GM12878 (cell line): ENCODE results near the gene UBLCP1. TPM values are rescaled to one million over a fixed set of nuclear protein-coding genes. Genes with fewer than 3 reads are reported as not detected.

Experiments used
- ASH2L ChIP-seq: fragments of 300-600, 200-600 bp; sonication (generic); IDR thresholded peaks from 2 replicates; pipeline ENCODE4 v1.6.1; 2017; ENCODE audit warnings: low read depth, mild to moderate bottlenecking, borderline replicate concordance
- EED ChIP-seq: sonication (generic); IDR thresholded peaks from 2 replicates; pipeline ENCODE4 v1.6.1; 2016; ENCODE audit warnings: antibody characterized with exemption, low read depth
- FOXK2 ChIP-seq: fragments of 450-650 bp; IDR thresholded peaks from 2 replicates; pipeline ENCODE4 v1.6.1; 2017; ENCODE audit warnings: mild to moderate bottlenecking, moderate library complexity
- HDAC6 ChIP-seq: fragments of 200-600 bp; sonication (generic); IDR thresholded peaks from one replicate; pipeline ENCODE4 v1.8.0; 2017; ENCODE audit warnings: antibody characterized with exemption; ENCODE audit not compliant: unreplicated experiment
- MXI1 ChIP-seq: fragments of 150-350 bp; IDR thresholded peaks from 2 replicates; pipeline ENCODE4 v1.6.1; 2011; ENCODE audit warnings: low read depth, mild to moderate bottlenecking, inconsistent platforms, low read length, improper control_type of control experiment
- RAD21 ChIP-seq: IDR thresholded peaks from 2 replicates; pipeline ENCODE4 v1.6.1; 2011; ENCODE audit warnings: mild to moderate bottlenecking, low read depth, low read length, moderate library complexity; ENCODE audit not compliant: insufficient read depth
- RB1 ChIP-seq: fragments of 450-650 bp; formaldehyde crosslinking; IDR thresholded peaks from 2 replicates; pipeline ENCODE4 v1.6.1; 2017; ENCODE audit warnings: mild to moderate bottlenecking, borderline replicate concordance
- SMC3 ChIP-seq: IDR thresholded peaks from 2 replicates; pipeline ENCODE4 v1.6.1; 2011; ENCODE audit warnings: low read length, improper control_type of control experiment, borderline replicate concordance
- SREBF2 ChIP-seq: IDR thresholded peaks from 2 replicates; pipeline ENCODE4 v1.6.1; 2012; ENCODE audit warnings: mild to moderate bottlenecking, low read length
- TBL1XR1 ChIP-seq: IDR thresholded peaks from 2 replicates; pipeline ENCODE4 v1.6.1; 2012; ENCODE audit warnings: low read depth, low read length, improper control_type of control experiment
- YY1 ChIP-seq: IDR thresholded peaks from 2 replicates; pipeline ENCODE4 v1.6.1; 2011; ENCODE audit warnings: low read depth, mild to moderate bottlenecking, low read length
- ZNF207 ChIP-seq: fragments of 450-650 bp; IDR thresholded peaks from 2 replicates; pipeline ENCODE4 v1.6.1; 2014; ENCODE audit warnings: antibody characterized with exemption, mild to moderate bottlenecking, borderline replicate concordance
- ZNF384 ChIP-seq: IDR thresholded peaks from 2 replicates; pipeline ENCODE4 v1.6.1; 2012; ENCODE audit warnings: low read depth, mild to moderate bottlenecking, low read length, improper control_type of control experiment, borderline replicate concordance
- polyA plus RNA-seq, 11 experiments: library from polyadenylated mRNA; depleted of rRNA in 4 of 11; unstranded in 6 of 11; stranded (reverse) in 5 of 11; fragments of >200 nt; fragmentation: Nextera tagmentation in 4 of 11; fragmentation: Illumina TruSeq in 1 of 11; extraction: Ambion mirVana in 4 of 11; extraction: Trizol in 1 of 11; gene quantifications; 1 replicate in 1 of 11; 2 replicates in 10 of 11; pipeline versions ENCODE4 v1.2.1 to v1.2.3, GENCODE V29; 2011 to 2016; ENCODE audit warnings: inconsistent platforms in 2 of 11, missing spikeins in 2 of 11, low read depth in 1 of 11
- total RNA-seq, 4 experiments: library from RNA; depleted of rRNA in 3 of 4; stranded (reverse); fragments of >200 nt in 3 of 4; fragmentation: Illumina TruSeq in 1 of 4; extraction: Trizol in 1 of 4; gene quantifications; 2 replicates each; pipeline versions ENCODE4 v1.2.1 to v1.2.3, GENCODE V29; 2013 to 2021
- TF ChIP-seq, protein P1 (sequence below): fragments of 450-650 bp; IDR thresholded peaks from 2 replicates; pipeline ENCODE4 v1.6.1; 2016; ENCODE audit warnings: mild to moderate bottlenecking, moderate library complexity, borderline replicate concordance
- TF ChIP-seq, protein P2 (sequence below): fragments of 450-650 bp; IDR thresholded peaks from 2 replicates; pipeline ENCODE4 v1.6.1; 2018; ENCODE audit warnings: borderline replicate concordance, mild to moderate bottlenecking; ENCODE audit not compliant: partially characterized antibody
- TF ChIP-seq, protein P3 (sequence below): IDR thresholded peaks from 2 replicates; pipeline ENCODE4 v1.6.1; 2012; ENCODE audit warnings: low read depth, low read length, improper control_type of control experiment
- TF ChIP-seq, protein P4 (sequence below): fragments of 450-650 bp; IDR thresholded peaks from 2 replicates; pipeline ENCODE4 v1.6.1; 2014; ENCODE audit warnings: mild to moderate bottlenecking

Gene UBLCP1
- total and polyA plus RNA-seq, 10 of the 15 experiments (the other 5 are each of a cell fraction or from before 2014, with no cell fraction given): 18.8 to 44.2 (median 32.1) TPM

DNA sequence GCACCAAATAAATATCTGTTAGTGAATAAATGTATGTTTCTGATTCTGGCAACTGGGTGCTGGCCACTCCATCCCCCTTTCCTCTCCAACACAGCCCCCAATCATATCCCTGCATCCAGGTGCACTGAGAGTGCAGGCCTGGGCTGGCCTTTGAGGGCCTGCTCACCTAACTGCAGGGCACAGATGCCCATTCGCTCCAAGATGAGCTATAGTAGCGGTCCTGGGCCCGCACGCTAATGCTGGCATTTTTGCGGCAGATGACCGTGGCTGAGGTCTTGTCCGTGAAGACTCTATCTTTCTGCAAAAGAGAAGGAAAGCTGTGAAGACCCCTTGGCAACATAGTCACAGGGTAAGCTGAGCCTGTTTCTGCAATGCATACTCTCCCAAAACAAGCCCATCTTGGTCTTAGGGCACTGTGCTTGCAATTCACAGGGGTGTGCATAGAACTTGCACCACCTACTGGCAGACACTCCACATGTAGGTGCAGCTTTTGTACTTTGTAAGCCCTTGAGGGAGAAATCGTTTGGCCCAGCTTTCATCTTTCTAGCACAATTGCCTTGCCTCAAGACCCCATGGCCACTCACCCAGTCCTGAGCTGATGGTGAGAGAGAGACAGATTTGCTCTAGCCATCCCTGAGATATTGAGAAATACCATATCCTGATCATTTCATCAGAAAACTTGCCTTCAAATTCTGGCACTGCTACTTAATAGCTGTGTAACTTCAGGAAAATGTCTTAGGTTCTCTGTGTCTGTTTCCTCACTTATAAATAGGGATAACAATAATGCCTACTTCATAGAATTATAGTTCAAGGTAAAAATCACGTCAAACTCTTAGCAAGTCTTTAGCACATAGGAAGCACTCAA, 53.7 kb downstream of the UBLCP1 start (continued):
- TF ChIP-seq, protein P1, sequence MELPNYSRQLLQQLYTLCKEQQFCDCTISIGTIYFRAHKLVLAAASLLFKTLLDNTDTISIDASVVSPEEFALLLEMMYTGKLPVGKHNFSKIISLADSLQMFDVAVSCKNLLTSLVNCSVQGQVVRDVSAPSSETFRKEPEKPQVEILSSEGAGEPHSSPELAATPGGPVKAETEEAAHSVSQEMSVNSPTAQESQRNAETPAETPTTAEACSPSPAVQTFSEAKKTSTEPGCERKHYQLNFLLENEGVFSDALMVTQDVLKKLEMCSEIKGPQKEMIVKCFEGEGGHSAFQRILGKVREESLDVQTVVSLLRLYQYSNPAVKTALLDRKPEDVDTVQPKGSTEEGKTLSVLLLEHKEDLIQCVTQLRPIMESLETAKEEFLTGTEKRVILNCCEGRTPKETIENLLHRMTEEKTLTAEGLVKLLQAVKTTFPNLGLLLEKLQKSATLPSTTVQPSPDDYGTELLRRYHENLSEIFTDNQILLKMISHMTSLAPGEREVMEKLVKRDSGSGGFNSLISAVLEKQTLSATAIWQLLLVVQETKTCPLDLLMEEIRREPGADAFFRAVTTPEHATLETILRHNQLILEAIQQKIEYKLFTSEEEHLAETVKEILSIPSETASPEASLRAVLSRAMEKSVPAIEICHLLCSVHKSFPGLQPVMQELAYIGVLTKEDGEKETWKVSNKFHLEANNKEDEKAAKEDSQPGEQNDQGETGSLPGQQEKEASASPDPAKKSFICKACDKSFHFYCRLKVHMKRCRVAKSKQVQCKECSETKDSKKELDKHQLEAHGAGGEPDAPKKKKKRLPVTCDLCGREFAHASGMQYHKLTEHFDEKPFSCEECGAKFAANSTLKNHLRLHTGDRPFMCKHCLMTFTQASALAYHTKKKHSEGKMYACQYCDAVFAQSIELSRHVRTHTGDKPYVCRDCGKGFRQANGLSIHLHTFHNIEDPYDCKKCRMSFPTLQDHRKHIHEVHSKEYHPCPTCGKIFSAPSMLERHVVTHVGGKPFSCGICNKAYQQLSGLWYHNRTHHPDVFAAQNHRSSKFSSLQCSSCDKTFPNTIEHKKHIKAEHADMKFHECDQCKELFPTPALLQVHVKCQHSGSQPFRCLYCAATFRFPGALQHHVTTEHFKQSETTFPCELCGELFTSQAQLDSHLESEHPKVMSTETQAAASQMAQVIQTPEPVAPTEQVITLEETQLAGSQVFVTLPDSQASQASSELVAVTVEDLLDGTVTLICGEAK: no peak
- TF ChIP-seq TBL1XR1: no peak
- TF ChIP-seq RB1: no peak
- TF ChIP-seq RAD21: peak; percentile 75
- TF ChIP-seq, protein P2, sequence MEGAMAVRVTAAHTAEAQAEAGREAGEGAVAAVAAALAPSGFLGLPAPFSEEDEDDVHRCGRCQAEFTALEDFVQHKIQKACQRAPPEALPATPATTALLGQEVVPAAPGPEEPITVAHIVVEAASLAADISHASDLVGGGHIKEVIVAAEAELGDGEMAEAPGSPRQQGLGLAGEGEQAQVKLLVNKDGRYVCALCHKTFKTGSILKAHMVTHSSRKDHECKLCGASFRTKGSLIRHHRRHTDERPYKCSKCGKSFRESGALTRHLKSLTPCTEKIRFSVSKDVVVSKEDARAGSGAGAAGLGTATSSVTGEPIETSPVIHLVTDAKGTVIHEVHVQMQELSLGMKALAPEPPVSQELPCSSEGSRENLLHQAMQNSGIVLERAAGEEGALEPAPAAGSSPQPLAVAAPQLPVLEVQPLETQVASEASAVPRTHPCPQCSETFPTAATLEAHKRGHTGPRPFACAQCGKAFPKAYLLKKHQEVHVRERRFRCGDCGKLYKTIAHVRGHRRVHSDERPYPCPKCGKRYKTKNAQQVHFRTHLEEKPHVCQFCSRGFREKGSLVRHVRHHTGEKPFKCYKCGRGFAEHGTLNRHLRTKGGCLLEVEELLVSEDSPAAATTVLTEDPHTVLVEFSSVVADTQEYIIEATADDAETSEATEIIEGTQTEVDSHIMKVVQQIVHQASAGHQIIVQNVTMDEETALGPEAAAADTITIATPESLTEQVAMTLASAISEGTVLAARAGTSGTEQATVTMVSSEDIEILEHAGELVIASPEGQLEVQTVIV: no peak
- TF ChIP-seq, protein P3, sequence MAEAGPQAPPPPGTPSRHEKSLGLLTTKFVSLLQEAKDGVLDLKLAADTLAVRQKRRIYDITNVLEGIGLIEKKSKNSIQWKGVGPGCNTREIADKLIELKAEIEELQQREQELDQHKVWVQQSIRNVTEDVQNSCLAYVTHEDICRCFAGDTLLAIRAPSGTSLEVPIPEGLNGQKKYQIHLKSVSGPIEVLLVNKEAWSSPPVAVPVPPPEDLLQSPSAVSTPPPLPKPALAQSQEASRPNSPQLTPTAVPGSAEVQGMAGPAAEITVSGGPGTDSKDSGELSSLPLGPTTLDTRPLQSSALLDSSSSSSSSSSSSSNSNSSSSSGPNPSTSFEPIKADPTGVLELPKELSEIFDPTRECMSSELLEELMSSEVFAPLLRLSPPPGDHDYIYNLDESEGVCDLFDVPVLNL: no peak
- TF ChIP-seq FOXK2: no peak
- no peak for TF ChIP-seq ASH2L
- TF ChIP-seq MXI1: no peak
- TF ChIP-seq EED: no peak
- no peak for TF ChIP-seq ZNF207
- TF ChIP-seq, protein P4, sequence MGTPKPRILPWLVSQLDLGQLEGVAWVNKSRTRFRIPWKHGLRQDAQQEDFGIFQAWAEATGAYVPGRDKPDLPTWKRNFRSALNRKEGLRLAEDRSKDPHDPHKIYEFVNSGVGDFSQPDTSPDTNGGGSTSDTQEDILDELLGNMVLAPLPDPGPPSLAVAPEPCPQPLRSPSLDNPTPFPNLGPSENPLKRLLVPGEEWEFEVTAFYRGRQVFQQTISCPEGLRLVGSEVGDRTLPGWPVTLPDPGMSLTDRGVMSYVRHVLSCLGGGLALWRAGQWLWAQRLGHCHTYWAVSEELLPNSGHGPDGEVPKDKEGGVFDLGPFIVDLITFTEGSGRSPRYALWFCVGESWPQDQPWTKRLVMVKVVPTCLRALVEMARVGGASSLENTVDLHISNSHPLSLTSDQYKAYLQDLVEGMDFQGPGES: no peak
- TF ChIP-seq SMC3: peak; percentile 80
- TF ChIP-seq SREBF2: no peak
- no peak for TF ChIP-seq HDAC6
- no peak for TF ChIP-seq ZNF384
- peak; percentile 43; the same call in 1 of the 2 replicates for TF ChIP-seq YY1
